Endometrium (tissue), 2 donors: ENCODE results near the gene LPCAT1.
"Not testable (repeated sequence)": the region's sequence is repeated elsewhere in the genome, so short reads cannot be mapped to it uniquely, and the experiment has no call there.

Experiments used
- FAIRE-seq: peaks from 2 replicates; lab custom pipeline; 2012; peaks lifted over from hg19 to GRCh38; lab: Jason Lieb, UNC
- donor health status: control.
- donor health status: control.

The LPCAT1 gene

DNA sequence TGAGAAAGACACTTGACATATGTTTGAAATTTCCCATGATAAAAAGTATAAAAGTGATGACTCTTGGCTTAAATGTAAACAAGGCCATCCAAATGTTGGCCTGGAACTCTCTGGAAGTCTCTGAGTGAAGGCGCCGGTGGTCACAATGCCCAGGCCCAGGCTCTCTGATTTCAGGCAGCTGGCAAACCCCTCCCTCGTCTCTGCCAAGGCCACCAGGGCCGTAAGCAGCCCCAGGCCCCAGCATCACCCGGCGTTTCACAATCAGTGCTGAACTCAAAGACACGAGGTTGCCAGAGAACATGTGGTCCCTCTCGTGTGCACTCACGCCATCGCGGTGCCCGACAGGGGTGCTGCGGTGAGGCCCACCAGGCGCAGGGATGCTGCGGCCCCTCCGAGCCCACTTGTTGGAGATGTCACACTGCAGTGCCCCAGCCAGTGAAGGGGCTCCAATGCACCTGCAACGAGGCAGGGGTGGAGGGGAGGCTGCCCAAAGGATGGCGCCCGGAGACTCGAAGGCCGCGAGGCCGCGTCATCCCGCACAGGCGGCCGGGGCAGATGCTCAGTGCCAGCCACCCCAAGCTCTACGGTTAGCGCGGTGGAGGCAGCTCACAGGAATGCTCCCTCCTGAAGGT, 15.0 kb downstream of the LPCAT1 start:
- FAIRE-seq = no peak

GRCh38 chr5:1507961-1508658, 15.7 kb downstream of the LPCAT1 start:
- FAIRE-seq = no peak

GRCh38 chr5:1507457-1507856, 16.3 kb downstream of the LPCAT1 start:
- no peak for FAIRE-seq

DNA sequence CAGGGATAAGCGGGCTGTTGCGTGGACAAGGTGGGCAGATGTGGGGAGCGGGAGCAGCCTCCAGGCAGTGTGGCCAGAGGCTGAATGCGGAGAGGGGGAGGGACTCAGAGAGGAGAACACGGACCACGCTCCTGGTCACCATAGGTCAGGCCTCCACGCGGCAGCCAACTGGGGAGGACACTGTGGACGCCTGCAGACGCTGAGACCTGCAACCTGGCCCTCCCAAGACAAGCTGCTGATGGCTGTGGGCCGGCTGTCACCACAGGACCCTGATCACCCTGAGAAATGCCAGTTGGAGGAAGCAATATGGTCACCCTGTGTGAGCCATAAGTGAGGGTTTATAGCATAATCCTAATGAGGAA, 16.8 kb downstream of the LPCAT1 start:
- FAIRE-seq = no peak

- no peak for FAIRE-seq
Measured at GRCh38 chr5:1506242-1507013, 17.3 kb downstream of the LPCAT1 start.

DNA sequence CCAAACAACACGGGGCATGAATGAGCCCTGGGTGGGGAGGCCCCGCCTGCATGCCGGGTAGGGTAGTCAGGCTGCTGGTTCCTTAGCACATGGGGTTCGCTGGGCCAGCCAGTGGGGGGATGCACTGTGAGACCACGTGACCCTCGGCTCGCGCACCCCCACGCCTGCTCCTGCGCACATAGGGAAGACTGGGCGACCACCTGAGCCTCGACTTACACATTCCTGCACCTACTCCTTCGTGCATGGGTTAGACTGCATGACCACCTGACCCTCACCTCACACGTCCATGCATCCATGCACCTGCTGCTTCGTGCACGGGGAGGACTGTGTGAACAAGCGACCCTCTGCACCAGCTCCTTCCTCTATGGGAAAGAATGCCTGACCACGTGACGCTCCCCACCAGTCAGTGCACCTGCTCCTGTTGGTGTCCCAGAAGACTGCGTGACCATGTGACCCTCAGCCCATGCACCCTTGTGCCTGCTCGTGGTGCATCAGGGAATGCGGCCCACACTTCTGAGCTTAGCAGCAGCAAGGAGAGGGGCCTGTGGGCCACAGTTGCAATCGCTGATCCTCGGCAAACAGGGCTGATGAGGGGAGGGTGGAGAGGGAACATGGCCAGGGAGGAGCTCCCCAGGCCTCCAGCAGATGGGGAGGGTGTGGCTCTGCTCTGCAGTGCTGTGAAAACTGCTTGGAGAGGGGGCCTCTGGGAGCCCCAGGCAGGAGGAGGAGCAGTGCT, 18.1 kb downstream of the LPCAT1 start:
- no peak for FAIRE-seq

DNA sequence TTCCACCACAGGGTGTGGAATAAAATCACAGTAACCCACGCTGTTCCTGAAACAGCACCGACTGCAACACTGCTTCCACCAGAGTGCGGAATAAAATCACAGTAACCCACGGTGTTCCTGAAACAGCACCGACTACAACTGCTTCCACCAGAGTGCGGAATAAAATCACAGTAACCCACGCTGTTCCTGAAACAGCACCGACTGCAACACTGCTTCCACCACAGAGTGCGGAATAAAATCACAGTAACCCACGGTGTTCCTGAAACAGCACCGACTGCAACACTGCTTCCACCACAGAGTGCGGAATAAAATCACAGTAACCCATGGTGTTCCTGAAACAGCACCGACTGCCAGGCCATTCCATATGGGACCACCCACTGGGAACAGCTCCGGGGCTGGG, 18.7 kb downstream of the LPCAT1 start:
- not testable (repeated sequence) for FAIRE-seq

DNA sequence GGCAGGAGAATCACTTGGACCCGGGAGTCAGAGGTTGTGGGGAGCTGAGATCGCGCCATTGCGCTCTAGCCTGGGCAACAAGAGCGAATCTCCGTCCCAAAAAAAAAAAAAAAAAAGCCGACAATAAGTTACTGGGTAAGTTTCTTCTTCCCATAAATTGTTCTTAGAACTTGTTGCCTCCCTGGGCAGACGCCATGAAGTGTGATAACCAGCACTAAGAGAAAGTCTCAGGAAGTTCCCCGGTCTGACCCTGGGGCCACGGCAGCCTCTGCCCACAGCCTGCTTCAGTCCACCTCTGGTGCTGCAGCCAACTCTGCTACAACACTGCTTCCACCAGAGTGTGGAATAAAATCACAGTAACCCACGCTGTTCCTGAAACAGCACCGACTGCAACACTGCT, 19.1 kb downstream of the LPCAT1 start:
- FAIRE-seq = no peak

DNA sequence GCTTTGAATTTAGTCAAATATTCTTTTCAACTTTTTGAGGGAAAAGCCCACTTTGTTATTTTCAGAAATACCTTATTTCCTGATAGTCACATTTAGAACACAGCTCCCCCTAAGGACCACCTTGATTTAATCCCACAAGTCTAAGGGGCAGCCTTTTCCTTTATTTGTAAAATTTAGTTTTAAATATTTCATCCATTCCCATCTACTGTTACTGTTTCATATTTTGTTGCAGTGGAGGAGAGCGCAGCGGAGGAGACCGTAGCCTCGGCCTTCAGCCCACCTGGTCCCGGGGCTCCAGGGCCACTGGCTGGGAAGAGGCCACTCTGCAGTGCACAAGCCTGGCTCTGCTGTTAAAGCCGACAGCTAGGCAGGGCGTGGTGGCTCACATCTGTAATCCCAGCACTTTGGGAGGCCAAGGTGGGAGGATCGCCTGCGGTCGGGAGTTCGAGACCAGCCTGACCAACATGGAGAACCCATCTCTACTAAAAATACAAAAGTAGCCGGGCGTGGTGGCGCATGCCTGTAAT, 19.6 kb downstream of the LPCAT1 start:
- FAIRE-seq = no peak

- FAIRE-seq = no peak
Measured at GRCh38 chr5:1503241-1504068, 20.3 kb downstream of the LPCAT1 start.

DNA sequence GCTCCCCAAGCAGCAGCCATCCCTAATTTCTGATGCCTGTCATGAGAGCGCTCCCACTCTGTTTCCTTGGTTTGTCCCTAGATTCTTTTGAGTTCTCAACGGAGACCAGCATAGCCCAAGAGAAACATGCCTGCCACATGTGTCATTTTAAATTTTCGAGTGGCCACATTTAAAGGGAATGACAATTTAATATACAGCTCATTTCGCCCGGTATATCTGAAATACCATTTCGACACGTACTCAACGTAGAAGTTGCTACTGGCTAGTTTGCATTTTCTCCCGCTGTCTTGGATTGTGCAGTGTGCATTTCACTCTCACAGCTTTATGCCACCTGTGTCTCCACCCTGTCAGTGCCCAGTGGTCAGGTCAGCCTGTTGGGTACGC, 21.0 kb downstream of the LPCAT1 start:
- no peak for FAIRE-seq

DNA sequence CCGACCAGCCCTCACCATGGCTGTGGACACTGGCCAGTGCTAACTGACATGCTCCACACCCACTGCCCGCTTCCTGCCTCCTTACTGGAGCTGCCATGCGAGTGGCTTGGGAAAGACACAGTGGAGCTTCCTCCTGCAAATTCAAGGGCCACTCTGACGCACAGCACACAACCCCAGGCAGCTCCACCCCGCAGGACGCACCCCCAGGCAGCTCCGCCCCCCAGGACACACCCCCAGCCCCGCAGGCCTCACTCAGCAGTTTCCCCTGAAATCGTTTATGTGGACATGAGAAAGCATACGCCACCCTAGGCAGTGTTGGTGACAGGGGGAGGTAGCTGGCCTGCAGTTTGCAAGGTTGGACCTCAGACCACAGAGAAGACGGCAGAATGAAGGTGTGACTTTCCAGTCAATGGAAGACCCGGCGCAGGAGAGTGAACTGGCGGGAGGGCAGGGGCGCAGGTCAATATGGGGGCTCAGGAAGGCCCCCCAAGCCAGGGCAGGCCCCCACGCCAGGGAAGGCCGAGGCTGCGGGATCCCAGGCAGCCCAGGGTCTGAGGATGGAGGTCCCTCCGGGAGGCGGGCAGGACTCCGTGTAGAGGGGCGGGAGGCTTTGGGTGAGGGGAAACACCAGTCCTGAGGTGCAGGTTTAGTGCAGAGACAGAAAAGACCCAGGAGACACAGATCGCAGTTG, 21.6 kb downstream of the LPCAT1 start:
- FAIRE-seq = no peak

DNA sequence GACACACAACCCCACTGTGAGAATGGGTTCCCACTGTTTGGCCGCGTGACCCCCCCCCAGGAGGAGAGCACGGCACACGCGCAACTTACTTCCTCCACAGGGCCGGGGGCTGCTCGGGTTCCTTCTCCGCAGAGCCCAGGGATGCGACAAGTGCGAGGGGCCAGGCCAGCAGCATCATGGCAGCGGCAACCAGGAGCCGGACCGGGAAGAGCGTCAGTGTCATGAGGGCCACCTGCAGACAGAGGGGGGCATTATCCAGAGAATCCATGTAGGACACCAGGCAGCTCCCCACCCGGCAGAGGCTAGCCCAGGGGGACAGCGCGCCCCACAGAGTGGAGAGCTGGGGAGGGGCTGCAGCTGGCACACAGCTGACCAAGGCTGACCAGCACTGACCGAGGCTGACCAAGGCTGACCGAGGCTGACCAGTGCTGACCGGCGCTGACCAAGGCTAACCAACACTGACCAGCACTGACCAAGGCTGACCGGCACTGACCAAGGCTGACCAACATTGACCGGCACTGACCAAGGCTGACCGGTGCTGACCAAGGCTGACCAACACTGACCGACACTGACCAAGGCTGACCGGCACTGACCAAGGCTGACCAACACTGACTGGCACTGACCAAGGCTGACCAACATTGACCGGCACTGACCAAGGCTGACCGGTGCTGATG, 22.3 kb downstream of the LPCAT1 start:
- no peak for FAIRE-seq

DNA sequence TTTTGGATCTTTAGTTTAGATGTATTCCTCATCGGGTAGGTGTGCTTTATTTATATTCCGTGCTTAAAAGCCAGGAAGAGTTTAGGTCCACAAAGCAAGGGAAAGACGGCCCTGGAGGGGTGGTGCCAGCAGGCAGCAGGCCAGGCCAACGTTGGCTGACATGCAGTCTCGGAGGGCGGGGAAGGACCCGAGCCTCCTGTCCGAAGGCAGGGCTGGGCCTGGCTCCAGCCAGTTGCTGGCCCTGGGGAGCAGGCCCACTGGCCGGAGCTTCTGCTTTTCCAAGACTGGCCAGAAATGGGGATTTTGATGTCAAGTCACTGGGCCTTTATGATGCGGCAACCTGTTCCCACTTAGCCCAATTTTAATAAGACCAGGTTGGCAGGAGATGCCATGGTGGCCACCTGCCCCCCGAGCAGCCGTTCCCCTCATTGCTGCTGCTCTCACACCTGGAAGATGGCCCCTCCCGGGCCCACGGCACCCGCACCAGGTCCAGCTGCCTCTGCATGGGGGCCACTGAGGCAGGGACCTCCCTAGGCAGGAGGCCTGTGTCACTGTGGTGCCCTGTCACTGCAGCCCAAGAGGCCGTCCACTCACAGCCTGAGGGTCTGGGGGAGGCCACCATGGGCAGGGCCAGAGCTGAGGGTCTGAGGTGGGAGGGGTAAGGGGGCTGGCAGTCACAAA, 23.2 kb downstream of the LPCAT1 start:
- no peak for FAIRE-seq

DNA sequence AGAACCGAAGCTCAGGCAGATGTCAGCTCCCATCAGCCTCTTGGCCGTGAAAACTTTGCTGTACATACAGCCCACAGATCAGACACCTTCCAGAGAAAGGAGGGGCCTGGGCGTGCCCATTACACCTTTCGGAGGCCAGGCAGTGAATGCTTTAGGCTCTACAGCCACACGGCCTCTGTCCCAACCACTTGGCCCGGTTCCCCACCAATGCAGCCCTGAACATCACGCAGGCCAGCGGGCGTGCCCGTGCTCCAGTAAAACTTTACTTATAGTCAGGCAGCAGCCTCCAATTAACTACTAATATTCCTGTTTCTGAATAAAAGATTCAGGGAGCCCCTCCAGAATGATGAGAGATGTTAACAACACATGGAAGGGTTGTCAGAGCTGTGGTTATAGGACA, 23.9 kb downstream of the LPCAT1 start:
- FAIRE-seq = no peak

DNA sequence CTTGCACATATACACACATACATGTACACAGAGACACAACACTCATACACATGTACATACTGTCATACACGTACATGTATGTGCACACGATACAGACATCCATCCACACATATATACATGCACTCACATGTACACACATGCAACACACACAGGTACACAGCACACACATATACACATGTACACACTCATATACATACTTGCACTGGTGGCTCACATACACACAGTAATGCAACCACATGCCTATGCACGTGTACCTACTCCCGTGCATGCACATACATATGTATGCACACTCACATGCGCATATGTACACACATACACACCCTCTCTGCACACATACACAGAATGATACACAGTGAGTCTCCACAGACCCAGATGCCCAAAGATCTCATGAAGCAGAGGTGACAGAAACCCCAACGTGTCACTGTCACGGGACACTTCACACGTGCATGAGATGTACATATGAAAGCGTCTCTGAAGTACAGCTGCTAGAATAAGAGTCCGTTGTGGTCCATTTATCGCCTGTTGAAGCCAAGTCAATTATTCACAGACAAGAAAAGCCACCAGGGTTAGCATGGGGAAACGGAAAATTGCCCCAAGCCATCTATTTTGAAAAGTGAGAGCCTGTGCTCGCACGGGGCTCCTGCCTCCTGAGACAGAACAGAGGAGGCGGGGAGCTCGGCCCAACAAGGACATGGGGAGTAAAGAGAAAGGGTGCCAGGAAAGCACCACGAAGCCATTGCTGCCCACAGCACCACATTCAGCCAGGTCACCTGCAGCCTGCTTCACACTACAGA, 24.9 kb downstream of the LPCAT1 start:
- no peak for FAIRE-seq

GRCh38 chr5:1497795-1498622, 25.8 kb downstream of the LPCAT1 start:
- FAIRE-seq = no peak

- no peak for FAIRE-seq
Measured at GRCh38 chr5:1497242-1497777, 26.4 kb downstream of the LPCAT1 start.
